Skeletal muscle tissue (tissue), 4 donors: ENCODE results near the gene FAM229B. TPM values are rescaled to one million over a fixed set of nuclear protein-coding genes. Genes with fewer than 3 reads are reported as not detected.

Experiments used
- H3K27ac ChIP-seq: one replicate; pipeline ENCODE4 v1.7.0; 2013; ENCODE audit warnings: mild to moderate bottlenecking, low read depth, low read length, inconsistent platforms
- H3K27me3 ChIP-seq, 3 donors: one replicate each; pipeline ENCODE4 v1.7.0; 2013; ENCODE audit warnings: low read length in 3 of 3; ENCODE audit not compliant: control insufficient read depth in 3 of 3, insufficient read depth in 3 of 3
- H3K36me3 ChIP-seq, 3 donors: one replicate each; pipeline ENCODE4 v1.7.0; 2013; ENCODE audit warnings: low read length in 3 of 3; ENCODE audit not compliant: control insufficient read depth in 3 of 3, insufficient read depth in 3 of 3
- H3K4me1 ChIP-seq, 3 donors: one replicate each; pipeline ENCODE4 v1.7.0; 2013; ENCODE audit warnings: low read length in 3 of 3, mild to moderate bottlenecking in 3 of 3; ENCODE audit not compliant: control insufficient read depth in 3 of 3, insufficient read depth in 3 of 3
- H3K4me3 ChIP-seq, 3 donors: one replicate each; pipeline ENCODE4 v1.7.0; 2013; ENCODE audit warnings: low read length in 3 of 3
- H3K9ac ChIP-seq, 3 donors: one replicate each; pipeline ENCODE4 v1.7.0; 2013; ENCODE audit warnings: low read length in 3 of 3, mild to moderate bottlenecking in 3 of 3, moderate library complexity in 2 of 3, low read depth in 1 of 3
- H3K9me3 ChIP-seq, 3 donors: one replicate each; pipeline ENCODE4 v1.7.0; 2013; ENCODE audit warnings: low read length in 3 of 3; ENCODE audit not compliant: control insufficient read depth in 3 of 3
- total RNA-seq: library from RNA; depleted of rRNA; stranded (reverse); fragments of >200 nt; gene quantifications from one replicate; pipeline ENCODE4 v1.2.3, GENCODE V29; 2014
- donor health status: Osteomylitis.

The FAM229B gene, protein sequence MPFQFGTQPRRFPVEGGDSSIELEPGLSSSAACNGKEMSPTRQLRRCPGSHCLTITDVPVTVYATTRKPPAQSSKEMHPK
- 6.3 TPM for total RNA-seq

DNA sequence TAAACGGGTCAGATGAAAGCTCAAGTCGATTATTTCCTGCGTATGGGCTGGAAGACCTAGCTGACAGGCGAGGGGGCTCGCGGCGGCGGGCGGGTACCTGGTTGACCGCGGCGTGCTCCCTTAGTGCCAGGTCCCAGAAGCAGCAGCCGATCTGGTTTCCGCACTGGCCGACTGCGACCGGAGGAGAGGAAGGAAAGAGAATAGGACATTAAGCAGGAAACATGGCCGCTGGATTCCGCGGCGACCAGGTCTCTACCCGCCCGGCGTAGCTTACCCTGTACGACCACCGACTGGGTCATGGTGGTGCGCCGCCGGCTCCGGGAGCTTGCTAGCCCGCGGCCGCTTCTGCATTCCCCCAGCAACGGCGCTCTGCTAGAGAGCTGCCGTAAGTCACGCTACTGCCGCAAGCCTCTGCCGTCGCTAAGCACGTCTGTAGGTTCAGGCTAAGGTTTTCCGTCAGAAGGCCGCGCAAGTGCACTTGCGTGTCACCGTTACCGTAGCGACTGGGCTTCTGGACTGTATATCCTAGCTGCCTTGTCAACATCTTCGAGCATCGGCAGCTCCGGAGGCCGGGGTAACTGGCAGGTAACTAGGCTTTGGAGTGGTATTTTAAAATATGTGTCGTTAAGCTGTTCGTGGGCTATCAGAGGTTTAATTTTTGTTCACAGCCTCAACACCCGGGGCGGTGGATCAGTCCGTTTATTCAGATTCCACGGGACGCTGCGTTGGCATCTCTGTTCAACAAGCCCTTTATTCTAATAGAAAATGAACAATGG is at the start of gene FAM229B, which contains the start of gene TUBE1:
Gene FAM229B (plus strand): TSS at position 456 of the 776 bp plus-strand sequence. CDS start 11,693 bp downstream, outside the sequence.
Gene TUBE1 (minus strand): TSS at position 347 of the 776 bp plus-strand sequence. CDS start 48 bp downstream, at position 299.
- peak within 1 kb of the TSS; percentile 80 for H3K27ac ChIP-seq
- no peaks in the 10 kb centered on the region for H3K27me3 ChIP-seq
- no peaks in the 10 kb centered on the region for H3K9me3 ChIP-seq
- H3K9ac ChIP-seq: peak within 1 kb of the TSS; percentile 84 to 92 (median 87)
- H3K36me3 ChIP-seq: peaks cover 3 to 11% (median 4%) of the 10 kb centered on the region in 3 donors
- H3K4me1 ChIP-seq: peaks cover 0 to 15% (median 7%) of the 10 kb centered on the region in 3 donors
- H3K4me3 ChIP-seq: peak within 1 kb of the TSS; percentile 88 to 93 (median 92)

DNA sequence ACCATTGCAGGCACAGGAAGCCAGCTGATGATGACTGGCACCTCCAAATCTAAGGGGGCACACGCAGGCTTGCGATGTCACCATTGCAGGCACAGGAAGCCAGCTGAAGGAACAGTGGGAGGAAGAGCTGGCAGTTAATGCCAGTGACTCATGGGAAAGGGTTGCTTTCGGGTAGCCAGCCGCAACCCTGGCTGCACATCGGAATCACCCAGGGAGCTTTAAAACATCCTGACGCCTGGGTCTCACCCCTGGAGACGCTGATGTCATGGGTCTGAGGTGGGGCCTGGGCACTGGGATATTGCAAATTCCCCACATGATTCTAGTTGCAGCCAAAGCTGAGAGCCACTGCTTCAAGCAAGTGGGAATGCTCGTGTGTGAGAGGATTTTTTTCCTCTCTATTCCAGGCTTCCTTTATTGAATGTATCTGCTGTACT is 49.6 kb upstream of the FAM229B start:
- Histone ChIP-seq H3K36me3 (no peaks in the 10 kb centered on the region), H3K9ac (peak overlapping the region in 1 of 3 donors; percentile 51), H3K4me1 (peaks cover 10 to 19% (median 14%) of the 10 kb centered on the region in 3 donors), H3K27ac (peak overlapping the region; percentile 70), H3K9me3 (no peaks in the 10 kb centered on the region), H3K27me3 (no peaks in the 10 kb centered on the region), H3K4me3 (peak overlapping the region in 1 of 3 donors; percentile 32)

DNA sequence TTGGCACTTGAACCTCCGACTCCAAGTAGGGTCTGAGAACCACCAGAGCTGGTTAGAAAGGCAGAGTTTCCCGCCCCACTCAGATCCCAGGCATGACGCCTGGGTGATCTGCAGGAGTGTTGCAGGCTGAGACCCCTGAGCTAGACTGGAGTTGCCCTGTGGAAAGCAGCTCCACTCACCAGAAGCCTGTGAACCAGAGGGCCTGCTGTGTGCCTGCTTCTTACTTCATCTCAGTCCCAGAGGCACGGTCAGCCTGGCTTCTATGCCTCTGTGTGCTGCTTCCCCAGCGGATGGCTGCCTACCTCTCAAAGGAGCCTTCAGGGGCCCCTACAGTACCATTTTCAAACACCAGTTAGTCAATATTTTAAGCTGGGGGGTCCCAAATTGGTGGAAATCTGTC is 49.1 kb upstream of the FAM229B start:
- H3K4me1 ChIP-seq: peaks cover 10 to 19% (median 14%) of the 10 kb centered on the region in 3 donors
- no peaks in the 10 kb centered on the region for H3K36me3 ChIP-seq
- peak overlapping the region; percentile 70 for H3K27ac ChIP-seq
- no peaks in the 10 kb centered on the region for H3K27me3 ChIP-seq
- peak overlapping the region in 1 of 3 donors; percentile 51 for H3K9ac ChIP-seq
- no peak overlapping the region for H3K4me3 ChIP-seq
- H3K9me3 ChIP-seq: no peaks in the 10 kb centered on the region

DNA sequence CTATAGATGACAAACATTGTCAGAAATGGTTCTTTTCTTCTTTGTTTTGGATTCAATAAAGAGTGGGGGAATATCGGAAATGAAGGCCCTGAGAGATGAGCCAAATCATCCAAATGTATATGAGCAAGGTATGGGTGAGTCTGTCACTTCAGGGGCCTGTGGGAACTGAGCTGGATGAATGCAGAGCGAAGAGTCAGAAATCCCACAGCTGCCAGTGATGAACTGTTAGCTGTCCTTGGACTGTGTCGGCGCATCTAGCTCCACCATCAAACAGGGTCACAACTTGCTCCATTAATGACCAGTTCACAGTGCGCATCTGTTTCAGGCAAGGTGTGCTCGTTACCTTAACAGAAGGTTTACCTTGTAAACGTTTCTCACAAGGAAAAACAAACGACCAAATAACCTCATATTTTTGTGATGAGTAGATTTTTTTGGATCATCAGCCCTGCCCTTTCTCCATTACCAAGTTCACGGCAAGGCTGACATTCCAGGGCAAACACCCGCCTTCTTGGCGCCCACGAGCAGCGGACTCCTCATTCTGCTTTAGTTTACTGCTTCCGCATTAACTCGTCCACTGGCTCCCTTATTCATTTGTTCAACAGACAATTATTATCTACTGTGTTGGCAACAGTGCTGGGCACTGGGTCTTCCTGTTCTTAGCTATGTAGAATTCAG is 48.5 kb upstream of the FAM229B start:
- peak overlapping the region; percentile 70 for H3K27ac ChIP-seq

DNA sequence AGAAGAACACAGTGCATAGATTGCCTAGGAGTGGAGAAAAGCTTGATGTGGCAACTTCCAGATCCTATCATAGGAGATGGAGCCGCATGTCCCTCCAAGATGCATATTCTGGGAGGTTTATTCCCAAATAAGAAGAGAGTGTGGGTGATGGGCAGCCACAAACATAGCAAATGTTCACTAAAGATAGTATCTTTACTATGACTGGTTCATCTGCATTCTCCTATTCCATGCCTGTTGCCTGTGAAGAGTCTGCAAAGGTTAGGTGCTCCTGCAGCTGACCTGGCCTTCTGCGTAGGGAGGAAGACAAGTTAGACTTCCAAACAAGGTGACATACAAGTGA is 48.0 kb upstream of the FAM229B start:
- no peaks in the 10 kb centered on the region for H3K36me3 ChIP-seq
- H3K4me1 ChIP-seq: peaks cover 14 to 21% (median 20%) of the 10 kb centered on the region in 3 donors
- H3K4me3 ChIP-seq: no peak overlapping the region
- no peak overlapping the region for H3K9ac ChIP-seq
- no peaks in the 10 kb centered on the region for H3K9me3 ChIP-seq
- H3K27ac ChIP-seq: no peak overlapping the region
- H3K27me3 ChIP-seq: no peaks in the 10 kb centered on the region

More for the DNA sequence above, 48.5 kb upstream of the FAM229B start:
- no peaks in the 10 kb centered on the region for H3K9me3 ChIP-seq
- H3K4me3 ChIP-seq: no peak overlapping the region
- no peak overlapping the region for H3K9ac ChIP-seq
- peaks cover 14 to 21% (median 16%) of the 10 kb centered on the region in 3 donors for H3K4me1 ChIP-seq
- no peaks in the 10 kb centered on the region for H3K27me3 ChIP-seq
- H3K36me3 ChIP-seq: no peaks in the 10 kb centered on the region

DNA sequence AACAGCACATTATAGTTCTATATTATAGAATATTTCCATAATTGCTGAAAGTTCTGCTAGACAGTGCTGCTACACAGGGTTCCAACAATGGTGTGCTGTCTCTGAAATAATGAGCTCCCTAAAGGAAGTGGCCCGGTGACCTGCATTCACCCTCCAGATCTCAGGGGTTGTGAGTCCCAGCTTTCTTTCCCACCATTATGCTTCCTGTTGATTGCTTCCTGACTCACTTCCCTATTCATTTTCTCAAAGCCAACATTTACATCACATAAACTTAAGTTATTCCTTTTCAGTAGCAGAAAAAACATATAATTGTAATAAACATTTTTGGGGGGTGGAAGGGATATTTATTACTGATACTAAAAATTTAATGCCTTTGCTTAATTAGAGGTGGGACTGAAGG is 46.4 kb upstream of the FAM229B start:
- Histone ChIP-seq H3K36me3 (no peaks in the 10 kb centered on the region), H3K4me3 (no peak overlapping the region), H3K9ac (no peak overlapping the region), H3K27me3 (no peaks in the 10 kb centered on the region), H3K4me1 (peaks cover 17 to 21% (median 20%) of the 10 kb centered on the region in 3 donors), H3K9me3 (no peaks in the 10 kb centered on the region), H3K27ac (no peak overlapping the region)

DNA sequence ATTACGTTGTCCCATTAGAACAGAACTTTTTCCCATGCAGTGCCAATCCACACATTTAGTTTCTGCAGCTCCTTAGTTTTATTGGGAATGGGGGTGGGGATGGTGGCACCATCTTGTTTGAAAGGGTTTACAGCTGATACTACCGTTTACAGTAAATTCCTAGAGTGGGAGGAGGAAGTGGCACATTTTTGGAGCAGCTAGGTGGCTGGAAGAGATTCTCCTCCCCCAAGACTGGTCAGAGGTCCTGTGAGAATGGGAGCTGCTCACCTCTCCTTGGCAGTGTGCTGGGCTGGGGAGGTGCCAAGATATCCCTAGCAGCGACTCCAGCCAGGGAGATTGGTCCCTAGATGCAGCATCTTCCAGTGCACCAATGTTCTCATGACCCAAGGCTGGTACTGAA is 45.9 kb upstream of the FAM229B start:
- no peak overlapping the region for H3K27ac ChIP-seq
- no peak overlapping the region for H3K9ac ChIP-seq
- H3K4me3 ChIP-seq: no peak overlapping the region
- H3K36me3 ChIP-seq: no peaks in the 10 kb centered on the region
- peaks cover 17 to 21% (median 20%) of the 10 kb centered on the region in 3 donors for H3K4me1 ChIP-seq
- no peaks in the 10 kb centered on the region for H3K27me3 ChIP-seq
- H3K9me3 ChIP-seq: no peaks in the 10 kb centered on the region

DNA sequence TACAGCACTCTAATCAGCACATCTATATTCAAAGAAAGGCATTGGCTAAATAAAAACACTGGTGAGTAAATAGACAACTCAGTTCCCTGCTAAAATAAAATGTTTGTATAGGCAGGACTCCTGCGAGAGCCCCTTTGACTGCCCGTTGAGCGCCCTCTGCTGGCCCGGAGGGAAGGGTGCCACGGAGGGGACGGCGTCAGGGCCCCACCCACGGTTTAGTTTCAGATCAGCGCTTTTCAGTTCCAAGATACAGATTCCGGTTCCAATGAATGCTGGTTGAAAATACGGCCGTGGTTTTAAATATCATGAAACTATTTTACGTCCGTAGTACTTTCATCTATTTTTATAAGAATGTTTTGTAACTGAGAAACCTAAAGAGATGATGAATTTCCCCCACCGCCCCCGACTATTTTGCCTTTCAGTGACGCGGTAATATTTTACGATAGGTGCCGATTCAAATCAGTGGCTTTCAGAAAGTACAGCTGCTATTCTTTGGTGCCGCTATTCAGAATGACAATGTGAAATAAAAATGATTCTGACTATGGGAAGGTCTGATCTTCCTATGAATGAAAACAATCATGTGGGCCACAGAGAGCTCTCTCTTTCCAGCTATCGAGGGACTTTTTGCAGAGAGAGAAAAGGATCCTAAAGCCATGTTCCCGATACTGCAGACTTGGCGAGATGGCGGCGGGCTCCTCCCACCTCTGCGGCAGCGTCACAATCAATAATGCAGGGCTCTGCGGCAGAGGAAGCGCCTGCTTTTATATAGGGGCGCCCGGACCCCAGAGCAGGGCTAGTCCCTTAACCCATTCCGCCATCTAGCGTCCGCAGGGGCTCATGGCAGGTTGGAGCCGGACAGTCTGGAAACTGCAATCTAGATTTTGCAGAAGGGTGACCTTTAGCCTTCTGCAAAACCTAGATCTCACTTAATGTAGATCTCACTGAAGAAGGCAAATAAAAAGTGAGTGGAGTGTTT is 44.1 kb upstream of the FAM229B start:
- Histone ChIP-seq H3K9me3 (no peaks in the 10 kb centered on the region), H3K27me3 (no peaks in the 10 kb centered on the region), H3K27ac (peak overlapping the region; percentile 82), H3K4me3 (peak overlapping the region; percentile 65 to 89 (median 88)), H3K4me1 (peaks cover 6 to 13% (median 12%) of the 10 kb centered on the region in 3 donors), H3K36me3 (no peaks in the 10 kb centered on the region), H3K9ac (peak overlapping the region; percentile 63 to 87 (median 74))

DNA sequence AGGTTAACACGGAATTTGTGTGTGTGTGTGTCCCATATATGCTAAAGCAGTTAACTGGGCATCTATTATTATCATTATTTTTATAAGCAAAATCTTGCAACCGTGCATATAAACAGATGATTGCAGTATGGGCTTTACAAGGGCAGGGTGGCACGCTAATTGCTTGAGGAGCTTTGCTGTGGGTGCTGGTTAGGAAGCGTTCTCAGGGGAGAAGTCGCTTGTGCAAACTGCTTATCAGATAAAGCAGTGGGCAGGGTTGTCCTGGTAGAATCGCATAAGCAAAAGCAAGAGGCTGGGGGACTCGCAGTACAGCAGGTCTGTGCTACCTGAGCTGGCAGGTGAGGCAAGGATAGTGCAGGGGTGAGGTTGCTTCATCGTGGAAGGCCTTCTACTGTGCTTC is 43.2 kb upstream of the FAM229B start:
- Histone ChIP-seq H3K36me3 (no peaks in the 10 kb centered on the region), H3K27me3 (no peaks in the 10 kb centered on the region), H3K4me1 (peaks cover 3 to 11% (median 9%) of the 10 kb centered on the region in 3 donors), H3K9ac (no peak overlapping the region), H3K27ac (no peak overlapping the region), H3K4me3 (no peak overlapping the region), H3K9me3 (no peaks in the 10 kb centered on the region)
